ENCODE measurements around the gene DMBX1. TPM values are rescaled to one million over a fixed set of nuclear protein-coding genes. Genes with fewer than 3 reads are reported as not detected.

The DMBX1 gene
- total and polyA plus RNA-seq, 8 donors, result not detected

GRCh38 chr1:46483589-46483988 lies 6.0 kb upstream of the DMBX1 start:
- intact Hi-C loops (cut with DNase I; ENCODE audit: low total_unique reads), result no loop called here
- peaks cover 0 to 7% (median 3%) of the 10 kb centered on the region in 4 donors for H3K4me1 ChIP-seq

GRCh38 chr1:46484783-46485490 lies 4.7 kb upstream of the DMBX1 start:
- no peak overlapping the region for H3K4me3 ChIP-seq
- H3K27me3 ChIP-seq, result peaks cover 20 to 93% (median 65%) of the 10 kb centered on the region in 3 donors
- TF ChIP-seq EP300 (IDR thresholded peaks at IDR 0.05) (no peak), POLR2A (IDR thresholded peaks at IDR 0.05) (no peak), POLR2AphosphoS5 (IDR thresholded peaks at IDR 0.05) (no peak), CTCF (IDR thresholded peaks at IDR 0.05) (no peak)
- no peaks in the 10 kb centered on the region for H3K9me3 ChIP-seq
- peaks cover 6 to 20% (median 15%) of the 10 kb centered on the region in 4 donors for H3K4me1 ChIP-seq
- no peaks in the 10 kb centered on the region for H3K36me3 ChIP-seq
- DNase-seq, result no peak
- no peak overlapping the region for H3K27ac ChIP-seq
- WGBS, 5 donors, result 34 to 41% (median 36%) methylated on average over 14 of the region's 14 CpGs
- intact Hi-C loops (cut with DNase I; ENCODE audit: low total_unique reads), result no loop called here

More at GRCh38 chr1:46483589-46483988, 6.0 kb upstream of the DMBX1 start:
- Histone ChIP-seq H3K27ac (no peak overlapping the region), H3K36me3 (no peaks in the 10 kb centered on the region), H3K9me3 (no peaks in the 10 kb centered on the region), H3K4me3 (no peak overlapping the region), H3K27me3 (peaks cover 9 to 93% (median 55%) of the 10 kb centered on the region in 3 donors)
- no peak for TF ChIP-seq POLR2AphosphoS5 (IDR thresholded peaks at IDR 0.05)
- no peak for TF ChIP-seq CTCF (IDR thresholded peaks at IDR 0.05)
- no peak for TF ChIP-seq EP300 (IDR thresholded peaks at IDR 0.05)
- TF ChIP-seq POLR2A (IDR thresholded peaks at IDR 0.05), result no peak
- no peak for DNase-seq
- 83 to 94% (median 88%) methylated on average over 12 of the region's 12 CpGs for WGBS, 5 donors

GRCh38 chr1:46485564-46486431 lies 3.8 kb upstream of the DMBX1 start:
- Histone ChIP-seq H3K36me3 (no peaks in the 10 kb centered on the region), H3K27me3 (peaks cover 28 to 97% (median 71%) of the 10 kb centered on the region in 3 donors), H3K27ac (no peak overlapping the region), H3K4me3 (no peak overlapping the region), H3K9me3 (no peaks in the 10 kb centered on the region), H3K4me1 (peaks cover 14 to 29% (median 24%) of the 10 kb centered on the region in 4 donors)
- intact Hi-C loops (cut with DNase I; ENCODE audit: low total_unique reads), result no loop called here
- 14 to 49% (median 16%) methylated on average over 11 to 58 of the region's 58 CpGs for WGBS, 5 donors
- no peak for DNase-seq
- TF ChIP-seq POLR2A (IDR thresholded peaks at IDR 0.05) (no peak), POLR2AphosphoS5 (IDR thresholded peaks at IDR 0.05) (no peak), EP300 (IDR thresholded peaks at IDR 0.05) (no peak), CTCF (IDR thresholded peaks at IDR 0.05) (no peak)

- Histone ChIP-seq H3K4me1 (peaks cover 14 to 35% (median 30%) of the 10 kb centered on the region in 4 donors), H3K36me3 (no peaks in the 10 kb centered on the region), H3K27ac (no peak overlapping the region), H3K9me3 (no peaks in the 10 kb centered on the region), H3K27me3 (peaks cover 35 to 97% (median 78%) of the 10 kb centered on the region in 3 donors), H3K4me3 (no peak overlapping the region)
- intact Hi-C loops (cut with DNase I; ENCODE audit: low total_unique reads), result no loop called here
- no peak for DNase-seq
- TF ChIP-seq POLR2A (IDR thresholded peaks at IDR 0.05), result no peak
- TF ChIP-seq EP300 (IDR thresholded peaks at IDR 0.05), result no peak
- no peak for TF ChIP-seq POLR2AphosphoS5 (IDR thresholded peaks at IDR 0.05)
- TF ChIP-seq CTCF (IDR thresholded peaks at IDR 0.05), result no peak
- WGBS, 5 donors, result 74 to 84% (median 82%) methylated on average over 8 of the region's 8 CpGs
Measured at GRCh38 chr1:46486432-46487015, 3.1 kb upstream of the DMBX1 start.

Measured in stomach (tissue), 9 donors.